NCI-H1417 treated with DMSO at 0.1 percent for 48 hours (cell line): ENCODE data around the gene SCN2A.
"Not testable (repeated sequence)": the region's sequence is repeated elsewhere in the genome, so short reads cannot be mapped to it uniquely, and the experiment has no call there.

Experiments
- DNase-seq: peaks from one replicate; lab custom pipeline; 2025; lab: John Stamatoyannopoulos, UW

The SCN2A gene

GRCh38 chr2:165253178-165253577, 14.0 kb downstream of the SCN2A start:
- DNase-seq = no peak

GRCh38 chr2:165256618-165257017, 17.4 kb downstream of the SCN2A start:
- DNase-seq = no peak

- not testable (repeated sequence) for DNase-seq
These were observed 21.1 kb downstream of the SCN2A start for GRCh38 chr2:165260347-165260746.

- no peak for DNase-seq
These were observed 29.5 kb downstream of the SCN2A start for GRCh38 chr2:165268754-165269153.

- no peak for DNase-seq
These were observed 34.0 kb downstream of the SCN2A start for GRCh38 chr2:165273176-165273575.

- DNase-seq = no peak
These were observed 35.5 kb downstream of the SCN2A start for GRCh38 chr2:165274698-165275097.

- no peak for DNase-seq
These were observed 36.7 kb downstream of the SCN2A start for GRCh38 chr2:165275932-165276331.

GRCh38 chr2:165277295-165277694, 38.1 kb downstream of the SCN2A start:
- no peak for DNase-seq

- DNase-seq = no peak
These were observed 38.8 kb downstream of the SCN2A start for GRCh38 chr2:165277860-165278656.

- DNase-seq = no peak
These were observed 41.1 kb downstream of the SCN2A start for GRCh38 chr2:165280356-165280755.

- no peak for DNase-seq
These were observed 42.2 kb downstream of the SCN2A start for GRCh38 chr2:165281387-165281786.

- DNase-seq = no peak
These were observed 44.1 kb downstream of the SCN2A start for GRCh38 chr2:165283342-165283741.

- DNase-seq = no peak
These were observed 48.0 kb downstream of the SCN2A start for GRCh38 chr2:165287094-165287778.

- no peak for DNase-seq
These were observed 49.9 kb downstream of the SCN2A start for GRCh38 chr2:165289069-165289468.

GRCh38 chr2:165293440-165294420, 54.5 kb downstream of the SCN2A start:
- DNase-seq = peak; percentile 22

GRCh38 chr2:165294912-165295311, 55.7 kb downstream of the SCN2A start:
- DNase-seq = no peak

GRCh38 chr2:165295643-165296042, 56.4 kb downstream of the SCN2A start:
- DNase-seq = no peak

GRCh38 chr2:165305391-165306096, 66.3 kb downstream of the SCN2A start:
- DNase-seq = no peak

GRCh38 chr2:165307317-165307716, 68.1 kb downstream of the SCN2A start:
- no peak for DNase-seq

GRCh38 chr2:165311949-165312348, 72.7 kb downstream of the SCN2A start:
- no peak for DNase-seq

GRCh38 chr2:165312999-165313398, 73.8 kb downstream of the SCN2A start:
- DNase-seq = no peak

- DNase-seq = no peak
These were observed 74.3 kb downstream of the SCN2A start for GRCh38 chr2:165313509-165313908.
